ENCODE results near the gene ME2. TPM values are rescaled to one million over a fixed set of nuclear protein-coding genes. Genes with fewer than 3 reads are reported as not detected.
A peak's percentile ranks its signal among the peaks of the same experiment; 100 is the strongest.

The ME2 gene
- total RNA-seq, 2 donors from 2014 or later: 38.3 to 59.4 TPM

- no peak for TF ChIP-seq CTCF (IDR thresholded peaks at IDR 0.05)
- no peak for TF ChIP-seq POLR2A (IDR thresholded peaks at IDR 0.05)
- TF ChIP-seq POLR2AphosphoS5 (IDR thresholded peaks at IDR 0.05): peak; percentile 74
- Histone ChIP-seq H3K9me3 (no peaks in the 10 kb centered on the region), H3K36me3 (no peaks in the 10 kb centered on the region), H3K27me3 (replicated peaks; ENCODE audit: insufficient read depth) (no peaks in the 10 kb centered on the region), H3K4me1 (replicated peaks) (no peaks in the 10 kb centered on the region), H3K4me3 (no peak overlapping the region), H3K27ac (no peak overlapping the region)
- no peak for DNase-seq (ENCODE audit: low spot score)
- WGBS: 42% methylated on average over 2 of the region's 2 CpGs
- intact Hi-C loops (cut with DNase I): no loop called here
These were observed 42.4 kb upstream of the ME2 start for GRCh38 chr18:50836521-50836957.

GRCh38 chr18:50839341-50839740 is 39.6 kb upstream of the ME2 start:
- intact Hi-C loops (cut with DNase I): no loop called here
- Histone ChIP-seq H3K4me1 (replicated peaks) (no peaks in the 10 kb centered on the region), H3K4me3 (no peak overlapping the region), H3K9me3 (no peaks in the 10 kb centered on the region), H3K36me3 (no peaks in the 10 kb centered on the region), H3K27me3 (replicated peaks; ENCODE audit: insufficient read depth) (no peaks in the 10 kb centered on the region), H3K27ac (no peak overlapping the region)
- TF ChIP-seq POLR2AphosphoS5 (IDR thresholded peaks at IDR 0.05): no peak
- TF ChIP-seq CTCF (IDR thresholded peaks at IDR 0.05): no peak
- no peak for TF ChIP-seq POLR2A (IDR thresholded peaks at IDR 0.05)
- WGBS: 94% methylated on average over 2 of the region's 2 CpGs
- DNase-seq (ENCODE audit: low spot score): no peak

- no peak overlapping the region for H3K27ac ChIP-seq
- no peaks in the 10 kb centered on the region for H3K4me1 ChIP-seq (replicated peaks)
- 80% methylated on average over 3 of the region's 3 CpGs for WGBS
- no peaks in the 10 kb centered on the region for H3K36me3 ChIP-seq
- no peaks in the 10 kb centered on the region for H3K27me3 ChIP-seq (replicated peaks; ENCODE audit: insufficient read depth)
- H3K9me3 ChIP-seq: no peaks in the 10 kb centered on the region
- H3K4me3 ChIP-seq: no peak overlapping the region
- intact Hi-C loops (cut with DNase I): no loop called here
- TF ChIP-seq CTCF (IDR thresholded peaks at IDR 0.05): no peak
- TF ChIP-seq POLR2A (IDR thresholded peaks at IDR 0.05): no peak
- TF ChIP-seq POLR2AphosphoS5 (IDR thresholded peaks at IDR 0.05): no peak
- DNase-seq (ENCODE audit: low spot score): no peak
These were observed 38.9 kb upstream of the ME2 start for GRCh38 chr18:50839996-50840395.

GRCh38 chr18:50842846-50843245 is 36.1 kb upstream of the ME2 start:
- TF ChIP-seq POLR2A (IDR thresholded peaks at IDR 0.05) (no peak), POLR2AphosphoS5 (IDR thresholded peaks at IDR 0.05) (no peak), CTCF (IDR thresholded peaks at IDR 0.05) (no peak)
- intact Hi-C loops (cut with DNase I): no loop called here

GRCh38 chr18:50844554-50844953 is 34.4 kb upstream of the ME2 start:
- intact Hi-C loops (cut with DNase I): no loop called here
- TF ChIP-seq CTCF (IDR thresholded peaks at IDR 0.05) (no peak), POLR2A (IDR thresholded peaks at IDR 0.05) (no peak), POLR2AphosphoS5 (IDR thresholded peaks at IDR 0.05) (no peak)
- WGBS: 53% methylated on average over 6 of the region's 6 CpGs

More at GRCh38 chr18:50842846-50843245, 36.1 kb upstream of the ME2 start:
- Histone ChIP-seq H3K4me1 (replicated peaks) (no peaks in the 10 kb centered on the region), H3K27me3 (replicated peaks; ENCODE audit: insufficient read depth) (no peaks in the 10 kb centered on the region), H3K4me3 (no peak overlapping the region), H3K27ac (no peak overlapping the region), H3K9me3 (no peaks in the 10 kb centered on the region), H3K36me3 (no peaks in the 10 kb centered on the region)
- 82% methylated on average over 1 of the region's 1 CpG for WGBS
- DNase-seq (ENCODE audit: low spot score): no peak

More at GRCh38 chr18:50844554-50844953, 34.4 kb upstream of the ME2 start:
- Histone ChIP-seq H3K4me1 (replicated peaks) (no peaks in the 10 kb centered on the region), H3K27me3 (replicated peaks; ENCODE audit: insufficient read depth) (no peaks in the 10 kb centered on the region), H3K27ac (no peak overlapping the region), H3K4me3 (no peak overlapping the region), H3K9me3 (no peaks in the 10 kb centered on the region), H3K36me3 (no peaks in the 10 kb centered on the region)
- DNase-seq (ENCODE audit: low spot score): no peak
